HG03432 (cell line): Measurements from ENCODE around the gene ADARB2.

Source experiments
- ATAC-seq: cut with Tn5 transposase; IDR thresholded peaks from one replicate; pipeline ENCODE4 v1.9.1; 2021; ENCODE audit warnings: mild to moderate bottlenecking, moderate library complexity; ENCODE audit not compliant: unreplicated experiment

Gene ADARB2

GRCh38 chr10:1736144-1736971, 967 bp downstream of the ADARB2 start:
- ATAC-seq: no peak

- ATAC-seq: no peak
These were observed 1.8 kb downstream of the ADARB2 start for GRCh38 chr10:1735562-1735961.

GRCh38 chr10:1734288-1734687, 3.0 kb downstream of the ADARB2 start:
- no peak for ATAC-seq

- no peak for ATAC-seq
These were observed 3.6 kb downstream of the ADARB2 start for GRCh38 chr10:1733720-1734119.

- no peak for ATAC-seq
These were observed 4.7 kb downstream of the ADARB2 start for GRCh38 chr10:1732564-1732996.

GRCh38 chr10:1731592-1731991, 5.7 kb downstream of the ADARB2 start:
- no peak for ATAC-seq

- ATAC-seq: no peak
These were observed 7.6 kb downstream of the ADARB2 start for GRCh38 chr10:1729751-1730150.

GRCh38 chr10:1726861-1727260, 10.5 kb downstream of the ADARB2 start:
- no peak for ATAC-seq

GRCh38 chr10:1724921-1725488, 12.3 kb downstream of the ADARB2 start:
- ATAC-seq: no peak

- ATAC-seq: no peak
These were observed 20.5 kb downstream of the ADARB2 start for GRCh38 chr10:1716839-1717238.

GRCh38 chr10:1715821-1716220, 21.5 kb downstream of the ADARB2 start:
- no peak for ATAC-seq

GRCh38 chr10:1712944-1713671, 24.2 kb downstream of the ADARB2 start:
- ATAC-seq: no peak

- ATAC-seq: no peak
These were observed 25.0 kb downstream of the ADARB2 start for GRCh38 chr10:1712314-1712713.

- no peak for ATAC-seq
These were observed 28.2 kb downstream of the ADARB2 start for GRCh38 chr10:1709161-1709560.

- ATAC-seq: no peak
These were observed 28.6 kb downstream of the ADARB2 start for GRCh38 chr10:1708746-1709145.

GRCh38 chr10:1706711-1707110, 30.6 kb downstream of the ADARB2 start:
- ATAC-seq: no peak

- no peak for ATAC-seq
These were observed 31.1 kb downstream of the ADARB2 start for GRCh38 chr10:1706256-1706655.

GRCh38 chr10:1698185-1698584, 39.1 kb downstream of the ADARB2 start:
- no peak for ATAC-seq

GRCh38 chr10:1696106-1696505, 41.2 kb downstream of the ADARB2 start:
- no peak for ATAC-seq

- ATAC-seq: no peak
These were observed 47.2 kb downstream of the ADARB2 start for GRCh38 chr10:1690086-1690485.

- ATAC-seq: no peak
These were observed 48.8 kb downstream of the ADARB2 start for GRCh38 chr10:1688531-1688930.

- ATAC-seq: no peak
These were observed 49.6 kb downstream of the ADARB2 start for GRCh38 chr10:1687623-1688150.
